ENCODE results near the gene PARD3B.

DNA sequence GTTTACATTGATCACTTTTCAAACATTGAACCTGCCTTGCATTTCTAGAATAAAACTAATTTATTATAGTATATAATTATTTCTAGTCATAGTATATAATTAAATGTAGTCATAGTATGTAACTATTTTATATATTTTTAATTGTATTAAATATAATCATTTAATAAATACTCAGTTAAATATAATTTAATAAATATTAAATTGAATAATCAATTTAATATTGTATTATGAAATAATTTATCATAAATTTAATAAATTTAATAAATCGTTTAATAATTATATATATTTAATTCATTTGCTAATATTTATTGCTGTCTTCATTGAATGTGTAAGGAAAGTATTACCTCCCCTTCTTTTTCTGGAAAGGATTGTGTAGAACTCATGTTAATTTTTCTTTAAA, 911.4 kb downstream of the PARD3B start:
- TF ChIP-seq, protein P1, sequence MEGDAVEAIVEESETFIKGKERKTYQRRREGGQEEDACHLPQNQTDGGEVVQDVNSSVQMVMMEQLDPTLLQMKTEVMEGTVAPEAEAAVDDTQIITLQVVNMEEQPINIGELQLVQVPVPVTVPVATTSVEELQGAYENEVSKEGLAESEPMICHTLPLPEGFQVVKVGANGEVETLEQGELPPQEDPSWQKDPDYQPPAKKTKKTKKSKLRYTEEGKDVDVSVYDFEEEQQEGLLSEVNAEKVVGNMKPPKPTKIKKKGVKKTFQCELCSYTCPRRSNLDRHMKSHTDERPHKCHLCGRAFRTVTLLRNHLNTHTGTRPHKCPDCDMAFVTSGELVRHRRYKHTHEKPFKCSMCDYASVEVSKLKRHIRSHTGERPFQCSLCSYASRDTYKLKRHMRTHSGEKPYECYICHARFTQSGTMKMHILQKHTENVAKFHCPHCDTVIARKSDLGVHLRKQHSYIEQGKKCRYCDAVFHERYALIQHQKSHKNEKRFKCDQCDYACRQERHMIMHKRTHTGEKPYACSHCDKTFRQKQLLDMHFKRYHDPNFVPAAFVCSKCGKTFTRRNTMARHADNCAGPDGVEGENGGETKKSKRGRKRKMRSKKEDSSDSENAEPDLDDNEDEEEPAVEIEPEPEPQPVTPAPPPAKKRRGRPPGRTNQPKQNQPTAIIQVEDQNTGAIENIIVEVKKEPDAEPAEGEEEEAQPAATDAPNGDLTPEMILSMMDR (IDR thresholded peaks at IDR 0.05; ENCODE audit: low read length): no peak
- no peak for TF ChIP-seq EZH2 (optimal IDR thresholded peaks at IDR 0.05; ENCODE audit: low read depth, low read length)
- TF ChIP-seq EZH2phosphoT487 (IDR thresholded peaks at IDR 0.05; ENCODE audit: low read length): no peak

All from MM.1S (cell line).